NOMO-1 treated with DMSO at 0.1 percent for 48 hours (cell line): ENCODE data around the gene SCMH1.

ENCODE experiments used
- DNase-seq: peaks from one replicate; lab custom pipeline; 2025; ENCODE audit not compliant: unreplicated experiment; lab: John Stamatoyannopoulos, UW

The SCMH1 gene

GRCh38 chr1:41241749-41242341, at the start of gene SCMH1:
TSS of gene SCMH1 (minus strand) at chr1:41242306. CDS start at chr1:41186133, 56,173 bp downstream.
- DNase-seq = peak; percentile 43

- DNase-seq = no peak
These were observed 49.1 kb upstream of the SCMH1 start for GRCh38 chr1:41291195-41291594.

GRCh38 chr1:41289196-41289595, 47.1 kb upstream of the SCMH1 start:
- no peak for DNase-seq

- DNase-seq = no peak
These were observed 44.9 kb upstream of the SCMH1 start for GRCh38 chr1:41286992-41287391.

GRCh38 chr1:41286486-41286885, 44.4 kb upstream of the SCMH1 start:
- DNase-seq = no peak

GRCh38 chr1:41285818-41286217, 43.7 kb upstream of the SCMH1 start:
- DNase-seq = no peak

GRCh38 chr1:41284121-41284520, 42.0 kb upstream of the SCMH1 start:
- no peak for DNase-seq

- no peak for DNase-seq
These were observed 40.7 kb upstream of the SCMH1 start for GRCh38 chr1:41282679-41283317.

GRCh38 chr1:41281334-41281733, 39.2 kb upstream of the SCMH1 start:
- no peak for DNase-seq

- DNase-seq = no peak
These were observed 38.3 kb upstream of the SCMH1 start for GRCh38 chr1:41280202-41281032.

- peak; percentile 62 for DNase-seq
These were observed 36.0 kb upstream of the SCMH1 start for GRCh38 chr1:41278076-41278475.

- peak; percentile 58 for DNase-seq
These were observed 35.4 kb upstream of the SCMH1 start for GRCh38 chr1:41277371-41277975.

GRCh38 chr1:41275831-41276230, 33.7 kb upstream of the SCMH1 start:
- no peak for DNase-seq

- DNase-seq = peak; percentile 97
These were observed 32.8 kb upstream of the SCMH1 start for GRCh38 chr1:41274752-41275545.

GRCh38 chr1:41272601-41273000, 30.5 kb upstream of the SCMH1 start:
- no peak for DNase-seq

GRCh38 chr1:41268154-41268770, 26.2 kb upstream of the SCMH1 start:
- peak; percentile 45 for DNase-seq

GRCh38 chr1:41261926-41262618, 20.0 kb upstream of the SCMH1 start:
- no peak for DNase-seq

GRCh38 chr1:41260768-41261167, 18.7 kb upstream of the SCMH1 start:
- DNase-seq = no peak

- DNase-seq = no peak
These were observed 17.1 kb upstream of the SCMH1 start for GRCh38 chr1:41259221-41259620.

GRCh38 chr1:41255978-41256377, 13.9 kb upstream of the SCMH1 start:
- DNase-seq = no peak
